Panc1 (cell line): ENCODE data around the gene PRKD1. TPM values are rescaled to one million over a fixed set of nuclear protein-coding genes. Genes with fewer than 3 reads are reported as not detected.

Experiments
- ATAC-seq: fragments of 200-7000 bp; cut with Tn5 transposase; 2 replicates; pipeline ENCODE4 v1.9.1; 2020; ENCODE audit warnings: mild to moderate bottlenecking, moderate library complexity
- BruUV-seq: library from RNA; stranded (reverse); fragments of 400-500 nt; replicated peaks from 2 replicates; lab custom pipeline; 2021; lab: Mats Ljungman, UMichigan
- CTCF ChIA-PET: fragments of 300-600 bp; sonication (Branson Sonifier 250); formaldehyde crosslinking; loops from one replicate; lab custom pipeline; 2022; ENCODE audit warnings: antibody characterized with exemption; lab: Charles Lee
- POLR2A ChIA-PET: fragments of 300-600 bp; sonication (Branson Sonifier 250); formaldehyde crosslinking; loops from one replicate; lab custom pipeline; 2022; ENCODE audit warnings: antibody characterized with exemption; lab: Charles Lee
- DNase-seq: peaks from one replicate; pipeline ENCODE4 v3.0.0-alpha.2; 2010; ENCODE audit warnings: low read depth, low spot score
- H3K27ac ChIP-seq: 2 replicates; pipeline ENCODE4 v1.5.1; 2011; ENCODE audit warnings: mild to moderate bottlenecking, low read length, inconsistent platforms
- H3K27me3 ChIP-seq: fragments of 200-500 bp; sonication (Bioruptor generic); 2 replicates; pipeline ENCODE4 v1.6.0; 2014; ENCODE audit warnings: low read length, inconsistent platforms; ENCODE audit not compliant: control insufficient read depth, insufficient read depth
- H3K36me3 ChIP-seq: fragments of 200-500 bp; sonication (Bioruptor generic); 2 replicates; pipeline ENCODE4 v1.5.1; 2014; ENCODE audit warnings: inconsistent platforms, mild to moderate bottlenecking, low read length, moderate library complexity; ENCODE audit not compliant: control insufficient read depth, insufficient read depth
- H3K4me1 ChIP-seq: 2 replicates; pipeline ENCODE4 v1.5.1; 2011; ENCODE audit warnings: inconsistent platforms, mild to moderate bottlenecking, low read length, moderate library complexity; ENCODE audit not compliant: control insufficient read depth, insufficient read depth
- H3K4me3 ChIP-seq, 2 experiments: 2 replicates each; pipeline ENCODE4 v1.5.1; 2011 to 2012; ENCODE audit warnings: low read depth in 2 of 2, low read length in 2 of 2, mild to moderate bottlenecking in 2 of 2, inconsistent platforms in 1 of 2, moderate library complexity in 1 of 2
- H3K9me3 ChIP-seq: fragments of 200-500 bp; sonication (Bioruptor generic); 2 replicates; pipeline ENCODE4 v1.5.1; 2014; ENCODE audit warnings: low read depth, mild to moderate bottlenecking, inconsistent platforms, low read length, moderate library complexity; ENCODE audit not compliant: control insufficient read depth, insufficient read depth
- POLR2AphosphoS5 ChIP-seq: IDR thresholded peaks from 2 replicates; pipeline ENCODE4 v1.6.1; 2012; ENCODE audit warnings: mild to moderate bottlenecking, low read depth, low read length, moderate library complexity
- SIN3A ChIP-seq: IDR thresholded peaks from 2 replicates; pipeline ENCODE4 v1.6.1; 2012; ENCODE audit warnings: low read depth, mild to moderate bottlenecking, low read length, moderate library complexity, borderline replicate concordance; ENCODE audit not compliant: insufficient read depth
- TCF7L2 ChIP-seq: IDR thresholded peaks from 2 replicates; pipeline ENCODE4 v1.6.1; 2011; ENCODE audit warnings: mild to moderate bottlenecking, low read depth, low read length, inconsistent platforms
- in situ Hi-C: cut with HindIII; loops from 2 replicates; pipeline ENCODE4 v1.10.0; 2016; ENCODE audit warnings: low sequenced_read_pairs, low pct_unique_long_range_greater_than_20kb
- intact Hi-C: fragments of 100-400 bp; cut with micrococcal nuclease; formaldehyde crosslinking; loops from one replicate; pipeline ENCODE4 v1.10.0; 2022; ENCODE audit not compliant: unreplicated experiment
- total RNA-seq: library from RNA; stranded (reverse); gene quantifications from one replicate; pipeline ENCODE4 v1.2.1, GENCODE V29; 2021; ENCODE audit not compliant: unreplicated experiment
- TF ChIP-seq, protein P1 (sequence below), 2 experiments: IDR thresholded peaks; 2 replicates each; pipeline ENCODE4 v1.6.1; 2011 to 2012; ENCODE audit warnings: low read depth in 2 of 2, control low read depth in 1 of 2, low read length in 1 of 2, mild to moderate bottlenecking in 1 of 2, moderate library complexity in 1 of 2; ENCODE audit not compliant: insufficient read depth in 1 of 2
- TF ChIP-seq, protein P2 (sequence below): fragments of 450-650 bp; IDR thresholded peaks from 2 replicates; pipeline ENCODE4 v1.5.1; 2017; ENCODE audit warnings: mild to moderate bottlenecking

Gene PRKD1
- total RNA-seq, 1 experiment from 2014 or later = 8.2 TPM

DNA sequence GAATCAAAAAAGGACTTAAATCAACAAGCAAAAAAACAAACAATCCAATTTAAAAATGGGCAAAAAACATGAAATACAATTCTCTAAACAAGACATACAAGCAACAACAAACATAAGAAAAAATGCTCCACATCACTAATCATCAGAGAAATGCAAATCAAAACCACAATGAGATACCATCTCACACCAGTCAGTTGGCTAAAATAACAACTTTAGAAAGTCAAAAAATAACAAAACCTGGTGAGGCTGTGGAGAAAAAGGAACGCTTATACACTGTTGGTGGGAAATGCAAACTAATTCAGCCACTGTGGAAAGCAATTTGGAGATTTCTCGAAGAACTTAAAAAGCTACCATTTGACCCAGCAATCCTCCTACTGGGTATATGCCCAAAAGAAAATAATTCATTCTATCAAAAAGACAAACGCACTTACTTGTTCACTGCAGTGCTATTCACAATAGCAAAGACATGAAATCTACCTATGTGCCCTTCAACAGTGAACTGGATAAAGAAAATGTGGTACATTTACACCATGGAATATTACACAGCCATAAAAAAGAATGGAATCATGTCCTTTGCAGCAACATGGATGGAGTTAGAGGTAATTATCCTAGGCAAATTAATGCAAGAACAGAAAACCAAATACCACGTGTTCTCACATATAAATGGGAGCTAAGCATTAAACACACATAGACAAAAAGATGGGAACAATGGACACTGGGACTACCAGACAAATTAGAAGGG, 26.9 kb downstream of the PRKD1 start:
- Histone ChIP-seq H3K4me1 (0 out of 2 replicates have a peak, but pooled peaks cover 3% of the 10 kb centered on the region), H3K27ac (no peak overlapping the region), H3K9me3 (no peaks in the 10 kb centered on the region), H3K27me3 (no peaks in the 10 kb centered on the region), H3K36me3 (no peaks in the 10 kb centered on the region), H3K4me3 (no peak overlapping the region)
- TF ChIP-seq, protein P1, sequence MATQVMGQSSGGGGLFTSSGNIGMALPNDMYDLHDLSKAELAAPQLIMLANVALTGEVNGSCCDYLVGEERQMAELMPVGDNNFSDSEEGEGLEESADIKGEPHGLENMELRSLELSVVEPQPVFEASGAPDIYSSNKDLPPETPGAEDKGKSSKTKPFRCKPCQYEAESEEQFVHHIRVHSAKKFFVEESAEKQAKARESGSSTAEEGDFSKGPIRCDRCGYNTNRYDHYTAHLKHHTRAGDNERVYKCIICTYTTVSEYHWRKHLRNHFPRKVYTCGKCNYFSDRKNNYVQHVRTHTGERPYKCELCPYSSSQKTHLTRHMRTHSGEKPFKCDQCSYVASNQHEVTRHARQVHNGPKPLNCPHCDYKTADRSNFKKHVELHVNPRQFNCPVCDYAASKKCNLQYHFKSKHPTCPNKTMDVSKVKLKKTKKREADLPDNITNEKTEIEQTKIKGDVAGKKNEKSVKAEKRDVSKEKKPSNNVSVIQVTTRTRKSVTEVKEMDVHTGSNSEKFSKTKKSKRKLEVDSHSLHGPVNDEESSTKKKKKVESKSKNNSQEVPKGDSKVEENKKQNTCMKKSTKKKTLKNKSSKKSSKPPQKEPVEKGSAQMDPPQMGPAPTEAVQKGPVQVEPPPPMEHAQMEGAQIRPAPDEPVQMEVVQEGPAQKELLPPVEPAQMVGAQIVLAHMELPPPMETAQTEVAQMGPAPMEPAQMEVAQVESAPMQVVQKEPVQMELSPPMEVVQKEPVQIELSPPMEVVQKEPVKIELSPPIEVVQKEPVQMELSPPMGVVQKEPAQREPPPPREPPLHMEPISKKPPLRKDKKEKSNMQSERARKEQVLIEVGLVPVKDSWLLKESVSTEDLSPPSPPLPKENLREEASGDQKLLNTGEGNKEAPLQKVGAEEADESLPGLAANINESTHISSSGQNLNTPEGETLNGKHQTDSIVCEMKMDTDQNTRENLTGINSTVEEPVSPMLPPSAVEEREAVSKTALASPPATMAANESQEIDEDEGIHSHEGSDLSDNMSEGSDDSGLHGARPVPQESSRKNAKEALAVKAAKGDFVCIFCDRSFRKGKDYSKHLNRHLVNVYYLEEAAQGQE (IDR thresholded peaks at IDR 0.05; ENCODE audit: insufficient read depth in 1 of 2, low read depth in 2 of 2, low read length in 1 of 2) = no peak
- TF ChIP-seq POLR2AphosphoS5 (no peak), SIN3A (no peak), TCF7L2 (no peak)
- TF ChIP-seq, protein P2, sequence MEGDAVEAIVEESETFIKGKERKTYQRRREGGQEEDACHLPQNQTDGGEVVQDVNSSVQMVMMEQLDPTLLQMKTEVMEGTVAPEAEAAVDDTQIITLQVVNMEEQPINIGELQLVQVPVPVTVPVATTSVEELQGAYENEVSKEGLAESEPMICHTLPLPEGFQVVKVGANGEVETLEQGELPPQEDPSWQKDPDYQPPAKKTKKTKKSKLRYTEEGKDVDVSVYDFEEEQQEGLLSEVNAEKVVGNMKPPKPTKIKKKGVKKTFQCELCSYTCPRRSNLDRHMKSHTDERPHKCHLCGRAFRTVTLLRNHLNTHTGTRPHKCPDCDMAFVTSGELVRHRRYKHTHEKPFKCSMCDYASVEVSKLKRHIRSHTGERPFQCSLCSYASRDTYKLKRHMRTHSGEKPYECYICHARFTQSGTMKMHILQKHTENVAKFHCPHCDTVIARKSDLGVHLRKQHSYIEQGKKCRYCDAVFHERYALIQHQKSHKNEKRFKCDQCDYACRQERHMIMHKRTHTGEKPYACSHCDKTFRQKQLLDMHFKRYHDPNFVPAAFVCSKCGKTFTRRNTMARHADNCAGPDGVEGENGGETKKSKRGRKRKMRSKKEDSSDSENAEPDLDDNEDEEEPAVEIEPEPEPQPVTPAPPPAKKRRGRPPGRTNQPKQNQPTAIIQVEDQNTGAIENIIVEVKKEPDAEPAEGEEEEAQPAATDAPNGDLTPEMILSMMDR = no peak
- ChIA-PET POLR2A (no interaction called here), CTCF (no interaction called here)
- no peak for ATAC-seq
- in situ Hi-C loops = no loop called here
- BruUV-seq = no TSS peak
- no peak for DNase-seq
- intact Hi-C loops = no loop called here

DNA sequence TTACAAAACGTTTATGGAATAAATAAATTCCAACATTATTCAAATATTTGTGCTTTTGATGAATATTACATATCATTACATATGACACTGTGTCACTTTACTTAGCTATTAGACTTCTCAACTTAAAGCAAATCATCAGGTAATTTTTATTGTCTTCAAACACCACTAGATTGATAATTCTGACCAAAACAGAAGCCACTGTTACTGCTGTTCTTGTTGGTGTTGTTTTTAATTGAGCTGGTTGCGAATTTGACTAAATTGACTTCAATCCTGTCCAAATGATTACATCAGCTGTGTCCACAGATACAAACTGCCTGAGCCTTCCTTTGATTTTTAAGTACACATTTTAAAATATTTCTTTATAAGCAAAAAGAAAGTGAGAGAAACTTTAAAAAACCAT, 29.2 kb downstream of the PRKD1 start:
- ATAC-seq = no peak
- BruUV-seq = no TSS peak
- Histone ChIP-seq H3K36me3 (no peaks in the 10 kb centered on the region), H3K27ac (no peak overlapping the region), H3K9me3 (no peaks in the 10 kb centered on the region), H3K4me3 (no peak overlapping the region), H3K27me3 (no peaks in the 10 kb centered on the region), H3K4me1 (0 out of 2 replicates have a peak, but pooled peaks cover 3% of the 10 kb centered on the region)
- TF ChIP-seq POLR2AphosphoS5 (no peak), TCF7L2 (no peak), SIN3A (no peak)
- TF ChIP-seq, protein P1 (IDR thresholded peaks at IDR 0.05; ENCODE audit: insufficient read depth in 1 of 2, low read depth in 2 of 2, low read length in 1 of 2) = no peak
- TF ChIP-seq, protein P2 = no peak
- in situ Hi-C loops (no loop called here), intact Hi-C loops (no loop called here)
- DNase-seq = no peak
- ChIA-PET CTCF (no interaction called here), POLR2A (no interaction called here)
